HUDEP-2 (cell line): Measurements from ENCODE around the gene RAPSN.

ENCODE experiments used
- DNase-seq, 76 experiments: peaks; one replicate each; lab custom pipeline; 2025; ENCODE audit not compliant: unreplicated experiment in 76 of 76; lab: John Stamatoyannopoulos, UW

RAPSN gene

GRCh38 chr11:47448566-47449427, at the start of gene RAPSN:
Gene RAPSN (minus strand): TSS chr11:47449136. CDS start chr11:47448964, 172 bp downstream.
- DNase-seq, result no peak

DNA sequence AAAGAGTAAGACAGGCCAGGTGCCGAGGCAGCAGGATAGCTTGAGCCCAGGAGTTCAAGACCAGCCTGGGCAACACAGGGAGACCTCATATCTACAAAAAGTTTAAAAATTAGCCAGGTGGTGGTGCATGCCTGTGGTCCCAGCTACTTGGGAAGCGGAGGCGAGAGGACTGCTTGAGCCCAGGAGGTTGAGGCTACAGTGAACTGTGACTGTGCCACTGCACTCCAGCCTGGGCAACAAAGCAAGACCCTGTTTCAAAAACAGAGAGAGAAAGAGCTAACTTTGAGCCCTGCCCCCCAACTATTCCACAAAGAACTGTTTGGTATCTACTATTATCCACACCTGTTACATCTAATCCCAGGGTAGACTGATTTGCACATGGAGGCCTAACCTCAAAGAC, 49.2 kb upstream of the RAPSN start:
- no peak for DNase-seq

GRCh38 chr11:47496808-47497207, 47.9 kb upstream of the RAPSN start:
- DNase-seq, result no peak

- DNase-seq, result no peak
Measured at GRCh38 chr11:47495856-47496217, 46.9 kb upstream of the RAPSN start.

- DNase-seq, result no peak
Measured at GRCh38 chr11:47495011-47495855, 46.3 kb upstream of the RAPSN start.

GRCh38 chr11:47489395-47489755, 40.4 kb upstream of the RAPSN start:
- DNase-seq, result no peak

- DNase-seq, result peak in 1 of 76 experiments; percentile 12
Measured at GRCh38 chr11:47488674-47489394, 39.9 kb upstream of the RAPSN start.

GRCh38 chr11:47488111-47488510, 39.2 kb upstream of the RAPSN start:
- no peak for DNase-seq

DNA sequence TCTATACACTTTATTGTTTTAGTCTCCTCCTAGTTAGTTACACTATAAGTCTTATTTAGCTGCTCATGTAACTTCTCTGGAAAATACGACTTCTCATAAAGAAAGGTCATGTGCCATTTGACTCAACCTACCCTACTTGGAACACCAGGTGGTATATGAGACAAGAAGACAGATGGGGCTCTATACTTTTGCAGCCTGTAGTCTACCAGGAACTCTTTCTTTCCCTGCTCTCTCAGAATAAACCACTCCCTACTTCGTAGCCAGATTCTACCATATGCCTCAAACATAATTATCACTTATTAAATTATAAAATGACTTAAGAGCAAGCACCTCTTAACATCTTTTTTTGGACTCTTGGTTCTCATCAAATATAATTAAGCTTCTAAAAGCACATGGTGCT, 38.5 kb upstream of the RAPSN start:
- no peak for DNase-seq

DNA sequence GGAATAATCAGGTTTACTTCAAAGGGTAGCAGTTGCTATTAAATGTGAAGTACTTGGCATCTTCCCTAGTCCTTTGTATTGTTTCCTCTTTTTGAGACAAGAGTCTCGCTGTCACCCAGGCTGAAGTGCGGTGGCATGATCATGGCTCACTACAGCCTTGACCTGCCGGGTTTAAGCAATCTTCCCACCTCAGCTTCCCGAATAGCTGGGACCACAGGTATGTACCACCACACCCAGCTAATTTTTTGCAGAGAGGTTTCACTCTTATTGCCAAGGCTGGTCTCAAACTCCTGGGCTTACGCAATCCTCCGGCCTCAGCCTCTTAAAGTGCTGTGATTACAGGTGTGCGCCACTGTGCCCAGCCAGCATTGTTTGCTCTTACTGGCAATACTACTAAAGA, 36.2 kb upstream of the RAPSN start:
- no peak for DNase-seq

DNA sequence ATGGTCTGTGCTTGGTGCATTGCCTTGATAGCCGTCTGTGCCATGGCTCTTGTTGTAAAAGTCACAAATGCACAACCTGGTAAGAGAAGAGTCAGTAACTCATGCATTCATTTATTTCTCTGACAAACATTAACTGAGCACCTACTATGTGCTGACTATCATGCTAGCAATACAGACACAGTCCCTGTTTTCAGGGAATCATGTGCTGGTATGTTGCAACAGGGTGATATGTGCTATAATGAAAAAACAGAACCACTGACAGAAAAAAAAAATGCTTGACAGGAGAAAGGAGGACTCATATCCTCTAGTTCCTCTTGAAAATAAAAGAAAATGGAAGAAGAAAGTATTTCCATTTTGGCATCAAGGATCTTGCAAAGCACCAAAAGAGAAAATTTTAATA, 34.5 kb upstream of the RAPSN start:
- no peak for DNase-seq

DNA sequence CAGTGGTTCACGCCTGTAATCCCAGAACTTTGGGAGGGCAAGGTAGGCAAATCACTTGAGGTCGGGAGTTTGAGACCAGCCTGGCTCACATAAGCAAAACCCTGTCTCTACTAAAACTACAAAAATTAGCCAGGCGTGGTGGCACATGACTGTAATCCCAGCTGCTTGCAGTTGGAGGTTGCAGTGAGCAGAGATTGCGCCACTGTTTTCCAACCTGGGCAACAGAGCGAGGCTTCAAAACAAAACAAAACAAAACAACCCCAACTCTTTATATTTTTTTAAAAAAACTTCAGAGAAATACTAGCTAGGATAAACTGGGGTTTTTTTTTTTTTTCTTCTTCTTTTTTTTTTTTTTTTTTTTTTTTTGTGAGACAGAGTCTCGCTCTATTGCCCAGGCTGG, 31.8 kb upstream of the RAPSN start:
- DNase-seq, result no peak

GRCh38 chr11:47478651-47479329, 29.9 kb upstream of the RAPSN start:
- no peak for DNase-seq

DNA sequence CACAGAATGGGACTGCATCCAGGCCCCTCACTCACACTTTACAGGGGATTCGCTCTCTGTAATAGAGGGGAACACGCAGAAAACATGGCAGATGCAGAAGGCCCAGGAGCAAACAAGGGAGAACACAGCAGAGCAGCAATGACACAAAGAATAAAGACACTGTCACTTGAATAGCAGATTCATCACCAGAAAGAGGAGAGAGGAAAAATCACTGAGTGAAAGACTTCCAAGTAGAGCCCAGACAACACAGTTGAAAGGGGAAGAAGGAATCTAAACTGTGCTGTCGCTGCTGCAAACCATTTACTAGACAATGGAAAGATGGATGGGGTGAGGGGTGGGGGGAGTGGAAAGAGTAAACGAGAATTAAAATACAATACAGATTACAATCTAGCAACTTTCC, 28.8 kb upstream of the RAPSN start:
- no peak for DNase-seq

GRCh38 chr11:47477323-47477722, 28.4 kb upstream of the RAPSN start:
- peak in 59 of 76 experiments; percentile 5 to 75 (median 29) for DNase-seq

DNA sequence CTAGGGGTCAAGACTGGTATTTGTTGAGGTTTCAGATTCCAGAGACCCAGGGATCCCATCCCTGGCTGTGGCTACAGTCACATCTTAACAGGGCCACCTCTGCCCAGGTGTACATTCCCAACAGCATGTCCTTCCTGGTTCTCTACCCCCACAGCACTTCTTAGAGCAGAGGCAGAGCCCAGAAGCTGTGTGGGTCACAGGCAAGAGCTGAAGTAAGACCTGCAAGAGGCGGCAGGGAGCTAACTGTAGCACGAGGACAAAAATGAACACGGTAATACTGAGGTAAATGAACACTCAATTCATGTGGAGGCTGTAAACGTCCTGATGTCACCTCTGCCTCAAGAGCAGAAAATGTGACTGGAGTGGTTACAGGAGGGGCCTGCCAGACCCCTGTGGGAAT, 21.7 kb upstream of the RAPSN start:
- no peak for DNase-seq

GRCh38 chr11:47469361-47470179, 20.6 kb upstream of the RAPSN start:
- no peak for DNase-seq

DNA sequence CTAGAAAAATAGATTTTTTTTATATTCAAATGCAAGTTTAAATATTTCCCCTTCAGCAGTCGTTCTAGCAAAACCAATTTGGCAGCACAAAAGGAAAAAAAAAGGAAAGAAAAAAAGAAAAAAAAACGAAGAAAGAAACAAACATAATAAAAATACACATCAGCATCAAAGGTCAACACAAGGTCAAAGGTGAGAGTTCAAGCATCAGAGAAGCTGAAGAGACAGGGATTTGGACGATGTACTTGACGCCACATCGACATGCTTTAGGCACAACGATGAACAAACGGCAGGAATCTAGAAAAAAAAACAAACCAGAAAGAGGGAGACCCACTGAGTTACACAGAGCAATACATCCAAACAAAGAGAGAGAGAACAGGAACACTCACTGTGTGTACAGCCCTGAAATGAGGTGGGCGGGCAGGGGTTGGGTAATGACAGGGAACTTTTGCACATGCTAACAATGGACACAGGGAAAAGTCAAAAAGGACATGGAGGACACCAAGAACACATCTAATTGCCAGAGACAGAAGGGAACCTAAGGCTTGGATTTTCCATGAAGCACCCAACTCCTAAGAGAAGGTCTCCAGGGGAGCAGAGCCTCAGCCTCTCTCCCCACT, 19.8 kb upstream of the RAPSN start:
- DNase-seq, result no peak

- DNase-seq, result no peak
Measured at GRCh38 chr11:47467357-47467756, 18.4 kb upstream of the RAPSN start.
